Lower lobe of right lung (tissue), 2 donors: ENCODE results near the gene NT5C1A. TPM values are rescaled to one million over a fixed set of nuclear protein-coding genes. Genes with fewer than 3 reads are reported as not detected.
A peak's percentile ranks its signal among the peaks of the same experiment; 100 is the strongest.

ENCODE experiments used
- ATAC-seq, 2 donors: fragments of 200-7000 bp; cut with Tn5 transposase; one replicate each; pipeline ENCODE4 v1.9.1; 2020 to 2022; ENCODE audit warnings: mild to moderate bottlenecking in 2 of 2, moderate library complexity in 2 of 2
- DNase-seq: peaks from one replicate; pipeline ENCODE4 v3.0.0-alpha.2; 2020
- H3K27ac ChIP-seq: fragments of 200-600 bp; one replicate; pipeline ENCODE4 v1.8.0; 2022
- H3K27me3 ChIP-seq: fragments of 200-600 bp; one replicate; pipeline ENCODE4 v1.8.0; 2022; ENCODE audit warnings: low read depth
- H3K36me3 ChIP-seq: fragments of 200-600 bp; one replicate; pipeline ENCODE4 v1.8.0; 2022; ENCODE audit warnings: mild to moderate bottlenecking
- H3K4me1 ChIP-seq: fragments of 200-600 bp; one replicate; pipeline ENCODE4 v1.8.0; 2022
- H3K4me3 ChIP-seq: fragments of 200-600 bp; one replicate; pipeline ENCODE4 v1.8.0; 2022; ENCODE audit warnings: mild to moderate bottlenecking
- H3K9me3 ChIP-seq: fragments of 200-600 bp; one replicate; pipeline ENCODE4 v1.8.0; 2022
- intact Hi-C: fragments of 100-400 bp; cut with DNase I; formaldehyde crosslinking; loops from one replicate; pipeline ENCODE4 v1.11.0; 2022
- total RNA-seq: library from RNA; stranded (reverse); fragmentation: NEBNext Ultra II Directional; extraction: Animal tissue kit (Norgen Biotek cat#: 25700); gene quantifications from one replicate; pipeline ENCODE4 v1.2.1, GENCODE V29; 2021
- TF ChIP-seq, protein P1 (sequence below): fragments of 200-600 bp; IDR thresholded peaks from one replicate; pipeline ENCODE4 v1.8.0; 2022; ENCODE audit warnings: antibody characterized with exemption, mild to moderate bottlenecking
- donor health status: DM: no; HTN: yes; CAD: no; lungs with severe emphysema.

The NT5C1A gene
- total RNA-seq, 1 donor from 2014 or later, result not detected

DNA sequence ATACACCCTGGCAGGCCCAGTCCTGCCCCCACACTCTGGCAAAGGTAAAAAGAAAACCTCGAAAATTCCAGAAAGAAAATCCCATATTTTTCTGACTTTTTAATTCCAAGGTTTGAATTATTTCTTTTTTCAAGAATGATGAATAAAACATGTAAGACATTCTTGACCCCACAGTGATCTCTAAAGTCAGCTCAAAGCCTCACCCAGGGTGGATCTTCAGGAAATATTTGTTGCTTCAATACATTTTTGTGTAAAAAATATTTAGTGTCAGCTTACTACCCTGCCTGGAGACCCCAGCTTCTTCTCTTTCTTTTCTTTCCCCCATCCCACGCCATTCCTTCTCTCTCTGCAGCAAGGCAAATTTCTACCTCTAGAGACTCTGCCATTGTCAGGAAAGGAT, 7.0 kb upstream of the NT5C1A start:
- Histone ChIP-seq H3K9me3 (no peaks in the 10 kb centered on the region), H3K4me1 (no peaks in the 10 kb centered on the region), H3K27ac (no peak overlapping the region), H3K27me3 (peaks cover 17% of the 10 kb centered on the region), H3K4me3 (no peak overlapping the region), H3K36me3 (no peaks in the 10 kb centered on the region)
- TF ChIP-seq, protein P1, sequence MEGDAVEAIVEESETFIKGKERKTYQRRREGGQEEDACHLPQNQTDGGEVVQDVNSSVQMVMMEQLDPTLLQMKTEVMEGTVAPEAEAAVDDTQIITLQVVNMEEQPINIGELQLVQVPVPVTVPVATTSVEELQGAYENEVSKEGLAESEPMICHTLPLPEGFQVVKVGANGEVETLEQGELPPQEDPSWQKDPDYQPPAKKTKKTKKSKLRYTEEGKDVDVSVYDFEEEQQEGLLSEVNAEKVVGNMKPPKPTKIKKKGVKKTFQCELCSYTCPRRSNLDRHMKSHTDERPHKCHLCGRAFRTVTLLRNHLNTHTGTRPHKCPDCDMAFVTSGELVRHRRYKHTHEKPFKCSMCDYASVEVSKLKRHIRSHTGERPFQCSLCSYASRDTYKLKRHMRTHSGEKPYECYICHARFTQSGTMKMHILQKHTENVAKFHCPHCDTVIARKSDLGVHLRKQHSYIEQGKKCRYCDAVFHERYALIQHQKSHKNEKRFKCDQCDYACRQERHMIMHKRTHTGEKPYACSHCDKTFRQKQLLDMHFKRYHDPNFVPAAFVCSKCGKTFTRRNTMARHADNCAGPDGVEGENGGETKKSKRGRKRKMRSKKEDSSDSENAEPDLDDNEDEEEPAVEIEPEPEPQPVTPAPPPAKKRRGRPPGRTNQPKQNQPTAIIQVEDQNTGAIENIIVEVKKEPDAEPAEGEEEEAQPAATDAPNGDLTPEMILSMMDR, result no peak
- ATAC-seq (no peak), DNase-seq (no peak)
- intact Hi-C loops, result no loop called here

DNA sequence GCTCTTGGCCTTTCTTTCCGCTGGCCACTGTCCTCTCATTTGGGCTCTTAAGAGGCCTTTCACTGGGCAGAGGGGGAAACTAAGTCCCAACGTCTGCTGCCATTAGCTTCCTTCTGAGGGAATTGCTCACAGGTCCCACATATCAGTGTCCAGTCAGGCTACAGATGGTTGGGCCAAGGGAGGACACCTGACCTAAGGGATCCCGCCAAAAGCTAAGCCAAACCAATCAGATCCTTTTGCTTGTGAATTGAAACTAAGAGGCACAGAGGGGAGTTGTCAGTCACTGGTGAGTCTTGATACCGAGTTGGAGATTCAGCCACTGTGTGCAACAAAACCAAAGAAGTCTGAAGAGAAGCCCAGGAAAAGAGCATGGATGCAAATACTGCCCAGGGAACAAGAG, 5.7 kb upstream of the NT5C1A start:
- no peak overlapping the region for H3K27ac ChIP-seq
- peaks cover 5% of the 10 kb centered on the region for H3K27me3 ChIP-seq
- TF ChIP-seq, protein P1, result no peak
- peaks cover under 1% of the 10 kb centered on the region for H3K4me1 ChIP-seq
- H3K36me3 ChIP-seq, result no peaks in the 10 kb centered on the region
- H3K9me3 ChIP-seq, result no peaks in the 10 kb centered on the region
- no peak overlapping the region for H3K4me3 ChIP-seq
- intact Hi-C loops, result no loop called here
- DNase-seq (no peak), ATAC-seq (no peak)

DNA sequence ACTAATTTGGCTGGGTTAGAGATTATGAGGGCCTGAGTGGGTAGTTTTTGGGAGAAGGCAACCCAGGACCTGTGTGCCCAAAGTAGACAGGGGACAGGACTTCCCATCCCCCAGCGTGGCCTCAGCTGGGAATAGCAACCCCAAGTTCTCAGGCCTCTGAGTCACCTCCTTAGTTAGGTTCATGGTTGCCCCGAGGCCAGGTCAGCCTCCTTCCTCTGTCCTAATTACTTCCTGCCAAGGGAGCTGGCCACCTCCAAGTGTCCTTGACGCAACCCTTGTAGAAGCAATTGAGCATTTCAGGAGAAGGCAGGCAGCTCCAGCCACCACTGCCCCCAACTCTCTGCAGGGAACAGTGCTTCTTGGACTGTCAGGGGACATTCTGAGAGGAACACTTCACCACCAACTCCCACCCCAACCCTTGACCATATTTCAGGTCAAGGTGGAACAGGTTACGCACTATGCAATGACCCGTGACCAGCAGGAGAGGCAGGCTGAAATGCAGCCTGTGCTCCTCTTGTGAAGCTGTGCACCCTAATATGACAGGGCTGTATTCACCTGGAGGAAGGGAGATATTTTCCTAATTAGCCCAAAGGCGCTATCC, 5.1 kb upstream of the NT5C1A start:
- peak; percentile 60 for DNase-seq

DNA sequence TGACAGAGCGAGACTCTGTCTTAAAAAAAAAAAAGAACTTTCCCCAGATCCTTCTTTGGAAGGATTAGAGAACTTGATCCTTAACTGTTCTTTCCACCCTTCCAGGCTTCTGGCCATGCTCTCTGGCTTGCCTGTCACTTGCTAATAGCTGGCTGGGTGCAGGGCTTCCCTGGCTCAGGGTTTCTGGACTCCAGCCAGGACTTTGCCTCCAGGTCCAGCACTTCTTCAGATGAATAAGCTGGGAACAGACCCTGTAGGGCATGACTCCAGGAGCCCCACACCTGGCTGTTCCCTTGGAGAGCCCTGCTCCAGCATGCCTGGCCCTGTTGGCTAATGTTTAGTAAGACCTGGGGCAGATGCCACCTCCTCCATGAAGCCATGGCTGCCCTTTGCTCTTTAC, 3.3 kb upstream of the NT5C1A start:
- H3K4me3 ChIP-seq, result no peak overlapping the region
- H3K9me3 ChIP-seq, result no peaks in the 10 kb centered on the region
- no peak overlapping the region for H3K27ac ChIP-seq
- no peak for ATAC-seq
- peaks cover 18% of the 10 kb centered on the region for H3K4me1 ChIP-seq
- peaks cover 24% of the 10 kb centered on the region for H3K27me3 ChIP-seq
- no peaks in the 10 kb centered on the region for H3K36me3 ChIP-seq
- intact Hi-C loops, result no loop called here
- TF ChIP-seq, protein P1, result no peak
- no peak for DNase-seq

More for the DNA sequence above, 5.1 kb upstream of the NT5C1A start:
- Histone ChIP-seq H3K9me3 (no peaks in the 10 kb centered on the region), H3K4me1 (peaks cover 6% of the 10 kb centered on the region), H3K27ac (no peak overlapping the region), H3K36me3 (no peaks in the 10 kb centered on the region), H3K27me3 (peaks cover 7% of the 10 kb centered on the region), H3K4me3 (no peak overlapping the region)
- TF ChIP-seq, protein P1, result no peak
- intact Hi-C loops, result no loop called here
- ATAC-seq, result peak; percentile 66 to 76

DNA sequence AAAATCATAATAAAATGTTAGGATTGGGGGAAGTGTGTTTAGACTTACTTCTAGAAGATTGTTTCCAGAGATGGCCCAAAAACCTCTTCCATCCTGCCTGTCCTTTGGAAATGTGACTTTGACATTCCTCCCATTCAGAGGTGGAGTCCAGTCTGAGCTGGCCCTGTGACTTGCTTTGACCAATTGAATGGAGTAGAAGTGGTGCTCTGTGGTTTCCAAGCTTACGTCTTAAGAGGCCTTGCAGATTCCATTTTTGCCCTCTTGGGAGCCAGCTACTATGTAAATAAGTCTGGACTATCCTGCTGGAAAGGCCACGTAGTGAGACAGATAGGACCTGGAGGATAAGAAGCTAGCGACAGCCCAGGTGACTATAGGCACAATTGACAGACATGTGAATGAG, 1.3 kb upstream of the NT5C1A start:
- intact Hi-C loops, result no loop called here
- ATAC-seq (no peak), DNase-seq (no peak)
- Histone ChIP-seq H3K4me3 (no peak overlapping the region), H3K36me3 (no peaks in the 10 kb centered on the region), H3K27me3 (peaks cover 37% of the 10 kb centered on the region), H3K4me1 (peaks cover 18% of the 10 kb centered on the region), H3K27ac (no peak overlapping the region), H3K9me3 (no peaks in the 10 kb centered on the region)
- TF ChIP-seq, protein P1, result no peak
